HepG2 (cell line): Measurements from ENCODE around the gene PDZD2. TPM values are rescaled to one million over a fixed set of nuclear protein-coding genes. Genes with fewer than 3 reads are reported as not detected.

Source experiments
- ATAC-seq: fragments of 200-7000 bp; cut with Tn5 transposase; 3 replicates; pipeline ENCODE4 v1.9.1; 2020; ENCODE audit warnings: mild to moderate bottlenecking, moderate library complexity
- BruUV-seq: library from RNA; stranded (reverse); fragments of 400-500 nt; replicated peaks from 2 replicates; lab custom pipeline; 2021; lab: Mats Ljungman, UMichigan
- CTCF ChIA-PET: fragments of 300-600 bp; formaldehyde crosslinking; extraction: SDS; loops from one replicate; lab custom pipeline; 2021; ENCODE audit warnings: low total read pairs, inconsistent platforms, low intra/inter-chr PET ratio; lab: Yijun Ruan, JAX
- POLR2A ChIA-PET: fragments of 350-600 bp; sonication (Branson Sonifier 250); formaldehyde crosslinking; loops from one replicate; lab custom pipeline; 2020; ENCODE audit warnings: antibody characterized with exemption, inconsistent platforms; lab: Yijun Ruan, JAX
- DNase-seq: peaks from one replicate; pipeline ENCODE4 v3.0.0-alpha.2; 2015; ENCODE audit warnings: low spot score
- FAIRE-seq: peaks from 3 replicates; lab custom pipeline; 2011; peaks lifted over from hg19 to GRCh38; lab: Jason Lieb, UNC
- H2AFZ ChIP-seq: one replicate; pipeline ENCODE4 v1.6.1; 2011; ENCODE audit warnings: low read length, inconsistent platforms
- H3K27ac ChIP-seq: fragments of 300-600 bp; 3 replicates; pipeline ENCODE4 v1.8.0; 2011; ENCODE audit warnings: mixed run types, mild to moderate bottlenecking, mixed read lengths, low read length, inconsistent platforms; ENCODE audit not compliant: insufficient read depth; ENCODE audit errors: extremely low read length
- H3K27me3 ChIP-seq, 2 experiments: fragments of 200-600 bp in 1 of 2; 2 replicates in 1 of 2; 3 replicates in 1 of 2; pipeline versions ENCODE4 v1.6.0 to v1.8.0; 2011; ENCODE audit warnings: low read length in 2 of 2, mild to moderate bottlenecking in 2 of 2, moderate library complexity in 2 of 2, inconsistent platforms in 1 of 2; ENCODE audit not compliant: insufficient read depth in 2 of 2, control insufficient read depth in 1 of 2
- H3K36me3 ChIP-seq, 2 experiments: fragments of 200-600 bp in 1 of 2; replicated peaks in 1 of 2; 2 replicates in 1 of 2; 3 replicates in 1 of 2; pipeline versions ENCODE4 v1.5.1 to v1.8.0; 2011; ENCODE audit warnings: low read length in 2 of 2, inconsistent platforms in 1 of 2; ENCODE audit not compliant: insufficient read depth in 2 of 2, control insufficient read depth in 1 of 2
- H3K4me1 ChIP-seq: 2 replicates; pipeline ENCODE4 v1.5.1; 2012; ENCODE audit warnings: low read length, inconsistent platforms; ENCODE audit not compliant: insufficient read depth
- H3K4me2 ChIP-seq: 2 replicates; pipeline ENCODE4 v1.6.0; 2011; ENCODE audit warnings: low read depth, low read length, inconsistent platforms
- H3K4me3 ChIP-seq, 3 experiments: fragments of 200-600 bp in 1 of 3; sonication (generic), shearing (Covaris generic) in 1 of 3; replicated peaks in 1 of 3; 2 replicates each; pipeline ENCODE4 v1.5.1; 2011 to 2016; ENCODE audit warnings: low read length in 3 of 3, inconsistent platforms in 2 of 3, low read depth in 2 of 3, mild to moderate bottlenecking in 2 of 3, control low read depth in 1 of 3, mixed read lengths in 1 of 3; ENCODE audit not compliant: insufficient read depth in 1 of 3
- H3K79me2 ChIP-seq: one replicate; pipeline ENCODE4 v1.6.1; 2011; ENCODE audit warnings: low read length, inconsistent platforms; ENCODE audit not compliant: insufficient read depth
- H3K9ac ChIP-seq: 2 replicates; pipeline ENCODE4 v1.6.0; 2011; ENCODE audit warnings: mild to moderate bottlenecking, low read depth, low read length, inconsistent platforms; ENCODE audit not compliant: insufficient read depth
- H3K9me3 ChIP-seq: 2 replicates; pipeline ENCODE4 v1.5.1; 2012; ENCODE audit warnings: mild to moderate bottlenecking, low read length
- H4K20me1 ChIP-seq: 2 replicates; pipeline ENCODE4 v1.6.0; 2011; ENCODE audit warnings: inconsistent platforms, mild to moderate bottlenecking, low read length, moderate library complexity; ENCODE audit not compliant: insufficient read depth
- CSRNP2 ChIP-seq: sonication (generic); formaldehyde crosslinking; conservative IDR thresholded peaks from 2 replicates; pipeline ENCODE4 v1.8.0; 2022; ENCODE audit warnings: low read depth, missing genetic modification reagents
- ERF ChIP-seq: IDR thresholded peaks from 2 replicates; pipeline ENCODE4 v1.6.1; 2018; ENCODE audit warnings: missing biosample characterization, missing genetic modification reagents
- HNRNPK ChIP-seq: fragments of 200-400 bp; formaldehyde crosslinking; IDR thresholded peaks from 2 replicates; pipeline ENCODE4 v1.6.1; 2018; ENCODE audit warnings: low read length, low read depth, moderate library complexity, mild to moderate bottlenecking; ENCODE audit not compliant: poor library complexity, severe bottlenecking
- NFYC ChIP-seq: IDR thresholded peaks from 2 replicates; pipeline ENCODE4 v1.6.1; 2016; ENCODE audit warnings: missing genetic modification reagents, missing compliant biosample characterization
- RARG ChIP-seq: sonication (generic); formaldehyde crosslinking; IDR thresholded peaks from 2 replicates; pipeline ENCODE4 v1.4.0; 2020; ENCODE audit warnings: low read depth, mild to moderate bottlenecking, missing genetic modification reagents
- YY1 ChIP-seq: IDR thresholded peaks from 2 replicates; pipeline ENCODE4 v1.6.1; 2011; ENCODE audit warnings: low read length, low read depth, moderate library complexity, mild to moderate bottlenecking; ENCODE audit not compliant: insufficient read depth, insufficient replicate concordance
- WGBS: methylation state at CpG from one replicate; pipeline ENCODE4 v1.1.6; 2017; ENCODE audit warnings: low lambda C conversion rate; 5-methylcytosine and 5-hydroxymethylcytosine counted together
- in situ Hi-C: cut with HindIII; loops from 2 replicates; pipeline ENCODE4 v1.10.0; 2017; ENCODE audit warnings: low pct_unique_long_range_greater_than_20kb; ENCODE audit not compliant: extremely low pct_ligation_motif_present
- intact Hi-C: fragments of 100-400 bp; cut with micrococcal nuclease; formaldehyde crosslinking; loops from one replicate; pipeline ENCODE4 v1.10.0; 2022; ENCODE audit not compliant: unreplicated experiment
- polyA plus RNA-seq, 8 experiments: library from polyadenylated mRNA; depleted of rRNA in 3 of 8; stranded (reverse) in 7 of 8; unstranded in 1 of 8; fragments of >200 nt; fragmentation: Illumina TruSeq in 4 of 8; extraction: Trizol in 4 of 8; gene quantifications; 2 replicates each; pipeline versions ENCODE4 v1.2.1 to v1.2.3, GENCODE V29; 2011 to 2016; ENCODE audit warnings: low read depth in 4 of 8, missing spikeins in 1 of 8, mixed read lengths in 1 of 8; ENCODE audit not compliant: insufficient read depth in 1 of 8
- total RNA-seq, 5 experiments: library from RNA; depleted of rRNA; stranded (reverse); fragments of >200 nt; fragmentation: Illumina TruSeq; extraction: Trizol; gene quantifications; 2 replicates each; pipeline ENCODE4 v1.2.3, GENCODE V29; 2016; ENCODE audit warnings: low read depth in 1 of 5
- TF ChIP-seq, protein P1 (sequence below): sonication (generic); formaldehyde crosslinking; IDR thresholded peaks from 2 replicates; pipeline ENCODE4 v1.4.0; 2020; ENCODE audit warnings: missing genetic modification reagents, borderline replicate concordance
- TF ChIP-seq, protein P2 (sequence below): sonication (generic); formaldehyde crosslinking; IDR thresholded peaks from 2 replicates; pipeline ENCODE4 v1.5.0; 2020; ENCODE audit warnings: mild to moderate bottlenecking, missing genetic modification reagents, borderline replicate concordance

The PDZD2 gene
- total and polyA plus RNA-seq, 2 of the 13 experiments (the other 11 are each of a cell fraction or from before 2014, with no cell fraction given), result 0.04 TPM; not detected in 1

DNA sequence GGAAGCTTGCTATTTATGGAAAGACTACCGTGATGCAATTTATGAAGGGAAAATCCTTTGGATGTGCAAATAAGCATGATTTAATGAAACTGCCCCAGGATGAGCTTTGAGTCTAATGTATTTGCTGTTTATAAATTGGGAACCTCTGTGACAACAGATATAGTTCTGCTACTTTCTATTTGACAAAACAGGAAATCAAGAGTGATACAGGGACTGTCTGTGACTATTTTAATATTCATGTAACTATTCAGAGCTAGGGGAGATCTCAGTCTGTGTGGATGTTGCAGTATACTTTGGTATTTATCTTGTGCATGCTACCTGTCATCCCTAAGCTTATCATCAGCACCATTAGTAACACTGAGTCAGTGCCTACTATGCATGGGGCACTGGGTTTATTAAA, 132.1 kb downstream of the PDZD2 start:
- TF ChIP-seq RARG (CRISPR knock-in tag) (no peak), YY1 (no peak), HNRNPK (no peak), NFYC (CRISPR knock-in tag) (no peak), ERF (no peak), CSRNP2 (CRISPR knock-in tag) (no peak)
- TF ChIP-seq, protein P1, sequence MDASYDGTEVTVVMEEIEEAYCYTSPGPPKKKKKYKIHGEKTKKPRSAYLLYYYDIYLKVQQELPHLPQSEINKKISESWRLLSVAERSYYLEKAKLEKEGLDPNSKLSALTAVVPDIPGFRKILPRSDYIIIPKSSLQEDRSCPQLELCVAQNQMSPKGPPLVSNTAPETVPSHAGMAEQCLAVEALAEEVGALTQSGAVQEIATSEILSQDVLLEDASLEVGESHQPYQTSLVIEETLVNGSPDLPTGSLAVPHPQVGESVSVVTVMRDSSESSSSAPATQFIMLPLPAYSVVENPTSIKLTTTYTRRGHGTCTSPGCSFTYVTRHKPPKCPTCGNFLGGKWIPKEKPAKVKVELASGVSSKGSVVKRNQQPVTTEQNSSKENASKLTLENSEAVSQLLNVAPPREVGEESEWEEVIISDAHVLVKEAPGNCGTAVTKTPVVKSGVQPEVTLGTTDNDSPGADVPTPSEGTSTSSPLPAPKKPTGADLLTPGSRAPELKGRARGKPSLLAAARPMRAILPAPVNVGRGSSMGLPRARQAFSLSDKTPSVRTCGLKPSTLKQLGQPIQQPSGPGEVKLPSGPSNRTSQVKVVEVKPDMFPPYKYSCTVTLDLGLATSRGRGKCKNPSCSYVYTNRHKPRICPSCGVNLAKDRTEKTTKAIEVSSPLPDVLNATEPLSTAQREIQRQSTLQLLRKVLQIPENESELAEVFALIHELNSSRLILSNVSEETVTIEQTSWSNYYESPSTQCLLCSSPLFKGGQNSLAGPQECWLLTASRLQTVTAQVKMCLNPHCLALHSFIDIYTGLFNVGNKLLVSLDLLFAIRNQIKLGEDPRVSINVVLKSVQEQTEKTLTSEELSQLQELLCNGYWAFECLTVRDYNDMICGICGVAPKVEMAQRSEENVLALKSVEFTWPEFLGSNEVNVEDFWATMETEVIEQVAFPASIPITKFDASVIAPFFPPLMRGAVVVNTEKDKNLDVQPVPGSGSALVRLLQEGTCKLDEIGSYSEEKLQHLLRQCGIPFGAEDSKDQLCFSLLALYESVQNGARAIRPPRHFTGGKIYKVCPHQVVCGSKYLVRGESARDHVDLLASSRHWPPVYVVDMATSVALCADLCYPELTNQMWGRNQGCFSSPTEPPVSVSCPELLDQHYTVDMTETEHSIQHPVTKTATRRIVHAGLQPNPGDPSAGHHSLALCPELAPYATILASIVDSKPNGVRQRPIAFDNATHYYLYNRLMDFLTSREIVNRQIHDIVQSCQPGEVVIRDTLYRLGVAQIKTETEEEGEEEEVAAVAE, result no peak
- TF ChIP-seq, protein P2, sequence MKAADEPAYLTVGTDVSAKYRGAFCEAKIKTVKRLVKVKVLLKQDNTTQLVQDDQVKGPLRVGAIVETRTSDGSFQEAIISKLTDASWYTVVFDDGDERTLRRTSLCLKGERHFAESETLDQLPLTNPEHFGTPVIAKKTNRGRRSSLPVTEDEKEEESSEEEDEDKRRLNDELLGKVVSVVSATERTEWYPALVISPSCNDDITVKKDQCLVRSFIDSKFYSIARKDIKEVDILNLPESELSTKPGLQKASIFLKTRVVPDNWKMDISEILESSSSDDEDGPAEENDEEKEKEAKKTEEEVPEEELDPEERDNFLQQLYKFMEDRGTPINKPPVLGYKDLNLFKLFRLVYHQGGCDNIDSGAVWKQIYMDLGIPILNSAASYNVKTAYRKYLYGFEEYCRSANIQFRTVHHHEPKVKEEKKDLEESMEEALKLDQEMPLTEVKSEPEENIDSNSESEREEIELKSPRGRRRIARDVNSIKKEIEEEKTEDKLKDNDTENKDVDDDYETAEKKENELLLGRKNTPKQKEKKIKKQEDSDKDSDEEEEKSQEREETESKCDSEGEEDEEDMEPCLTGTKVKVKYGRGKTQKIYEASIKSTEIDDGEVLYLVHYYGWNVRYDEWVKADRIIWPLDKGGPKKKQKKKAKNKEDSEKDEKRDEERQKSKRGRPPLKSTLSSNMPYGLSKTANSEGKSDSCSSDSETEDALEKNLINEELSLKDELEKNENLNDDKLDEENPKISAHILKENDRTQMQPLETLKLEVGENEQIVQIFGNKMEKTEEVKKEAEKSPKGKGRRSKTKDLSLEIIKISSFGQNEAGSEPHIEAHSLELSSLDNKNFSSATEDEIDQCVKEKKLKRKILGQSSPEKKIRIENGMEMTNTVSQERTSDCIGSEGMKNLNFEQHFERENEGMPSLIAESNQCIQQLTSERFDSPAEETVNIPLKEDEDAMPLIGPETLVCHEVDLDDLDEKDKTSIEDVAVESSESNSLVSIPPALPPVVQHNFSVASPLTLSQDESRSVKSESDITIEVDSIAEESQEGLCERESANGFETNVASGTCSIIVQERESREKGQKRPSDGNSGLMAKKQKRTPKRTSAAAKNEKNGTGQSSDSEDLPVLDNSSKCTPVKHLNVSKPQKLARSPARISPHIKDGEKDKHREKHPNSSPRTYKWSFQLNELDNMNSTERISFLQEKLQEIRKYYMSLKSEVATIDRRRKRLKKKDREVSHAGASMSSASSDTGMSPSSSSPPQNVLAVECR (CRISPR knock-in tag), result no peak
- TF ChIP-seq, all 625 proteins: peak for 0
- WGBS, result 0% methylated on average over 1 of the region's 1 CpG

More for the DNA sequence above, 132.1 kb downstream of the PDZD2 start:
- BruUV-seq, result no TSS peak
- Histone ChIP-seq H3K4me2 (no peak overlapping the region), H3K79me2 (no peaks in the 10 kb centered on the region), H3K27me3 (peaks cover 2 to 21% of the 10 kb centered on the region in 2 experiments; a peak in 4 of 5 replicates), H3K9me3 (no peaks in the 10 kb centered on the region), H3K36me3 (no peaks in the 10 kb centered on the region), H3K4me3 (no peak overlapping the region), H3K9ac (no peak overlapping the region), H2AFZ (no peak overlapping the region), H3K4me1 (no peaks in the 10 kb centered on the region), H3K27ac (no peak overlapping the region), H4K20me1 (no peaks in the 10 kb centered on the region)
- DNase-seq, result no peak
- ChIA-PET CTCF (no interaction called here), POLR2A (no interaction called here)
- FAIRE-seq, result no peak
- no peak for ATAC-seq
- in situ Hi-C loops, result no loop called here
- intact Hi-C loops, result no loop called here
